ENCODE results near the gene AFP. TPM values are rescaled to one million over a fixed set of nuclear protein-coding genes. Genes with fewer than 3 reads are reported as not detected.

Gene AFP
- polyA plus RNA-seq, 3 donors = not detected

DNA sequence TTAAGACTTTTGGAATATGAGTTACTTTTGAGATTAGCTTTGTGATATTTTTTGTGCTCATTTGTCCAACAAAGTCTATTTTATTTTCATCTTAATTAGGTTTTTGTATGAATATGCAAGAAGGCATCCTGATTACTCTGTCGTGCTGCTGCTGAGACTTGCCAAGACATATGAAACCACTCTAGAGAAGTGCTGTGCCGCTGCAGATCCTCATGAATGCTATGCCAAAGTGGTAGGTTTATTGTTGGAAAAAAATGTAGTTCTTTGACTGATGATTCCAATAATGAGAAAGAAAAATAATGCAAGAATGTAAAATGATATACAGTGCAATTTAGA is 21.1 kb upstream of the AFP start:
- H3K9ac ChIP-seq (ENCODE audit: insufficient read depth, low read length, poor library complexity, severe bottlenecking) = no peak overlapping the region
- Mint-ChIP-seq H3K27ac (no peak overlapping the region), H3K4me3 (no peak overlapping the region), H3K36me3 (no peaks in the 10 kb centered on the region), H3K4me1 (no peaks in the 10 kb centered on the region), H3K9me3 (peaks cover 0 to 3% (median 0%) of the 10 kb centered on the region in 7 donors), H3K27me3 (ENCODE audit: low read depth in 3 of 3) (no peaks in the 10 kb centered on the region)
- intact Hi-C loops (cut with micrococcal nuclease) = no loop called here
- DNase-seq = no peak
- H2AFZ ChIP-seq (ENCODE audit: insufficient read depth, low read depth, low read length, poor library complexity, severe bottlenecking) = no peak overlapping the region
- no CpG with 5 or more reads among the region's 2 CpGs for WGBS (ENCODE audit: insufficient coverage)
- H3K79me2 ChIP-seq (ENCODE audit: insufficient read depth, low read length) = no peaks in the 10 kb centered on the region
- no peaks in the 10 kb centered on the region for H3K27me3 ChIP-seq (ENCODE audit: control insufficient read depth in 2 of 2, insufficient read depth in 2 of 2, low read length in 2 of 2)
- H3K9me3 ChIP-seq (replicated peaks in 1 of 2; ENCODE audit: control insufficient read depth in 1 of 2, insufficient read depth in 1 of 2, low read length in 2 of 2) = no peaks in the 10 kb centered on the region
- no peak overlapping the region for H3K4me2 ChIP-seq (replicated peaks; ENCODE audit: extremely low read depth, low read length, poor library complexity, severe bottlenecking)
- TF ChIP-seq CTCF (IDR thresholded peaks at IDR 0.05) = no peak
- H3K36me3 ChIP-seq (replicated peaks in 1 of 2; ENCODE audit: control insufficient read depth in 1 of 2, insufficient read depth in 2 of 2, low read length in 2 of 2) = no peaks in the 10 kb centered on the region
- no peak overlapping the region for H3K27ac ChIP-seq (ENCODE audit: low read depth in 1 of 2, low read length in 2 of 2)
- no peaks in the 10 kb centered on the region for H4K20me1 ChIP-seq (ENCODE audit: insufficient read depth, low read length)
- H3K4me3 ChIP-seq (replicated peaks in 1 of 3; ENCODE audit: low read depth in 2 of 3, low read length in 3 of 3) = no peak overlapping the region
- H3K4me1 ChIP-seq (ENCODE audit: control insufficient read depth in 1 of 2, insufficient read depth in 2 of 2, low read length in 2 of 2) = no peaks in the 10 kb centered on the region

DNA sequence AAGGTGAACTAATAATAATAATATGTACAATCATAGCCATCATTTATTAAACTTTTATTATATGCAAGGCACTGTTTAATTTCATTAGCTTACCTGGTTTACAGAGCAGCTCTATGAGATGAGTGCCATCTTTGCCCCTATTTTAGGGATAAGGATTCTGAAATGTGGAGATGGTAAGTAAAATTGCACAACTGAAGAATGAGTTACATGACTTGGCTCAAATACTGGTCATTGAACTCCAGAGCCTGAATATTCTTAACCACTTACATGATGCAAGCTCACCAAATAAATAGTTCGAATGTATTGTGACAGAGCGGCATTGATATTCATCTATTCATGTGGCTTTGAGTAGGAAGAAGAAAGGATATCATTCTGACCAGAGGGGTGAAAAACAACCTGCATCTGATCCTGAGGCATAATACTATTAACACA is 20.2 kb upstream of the AFP start:
- intact Hi-C loops (cut with micrococcal nuclease) = no loop called here
- H3K27ac ChIP-seq (ENCODE audit: low read depth in 1 of 2, low read length in 2 of 2) = no peak overlapping the region
- no peak overlapping the region for H3K4me3 ChIP-seq (replicated peaks in 1 of 3; ENCODE audit: low read depth in 2 of 3, low read length in 3 of 3)
- H3K9ac ChIP-seq (ENCODE audit: insufficient read depth, low read length, poor library complexity, severe bottlenecking) = no peak overlapping the region
- no peaks in the 10 kb centered on the region for H3K9me3 ChIP-seq (replicated peaks in 1 of 2; ENCODE audit: control insufficient read depth in 1 of 2, insufficient read depth in 1 of 2, low read length in 2 of 2)
- Mint-ChIP-seq H3K27me3 (ENCODE audit: low read depth in 3 of 3) (no peaks in the 10 kb centered on the region), H3K4me3 (no peak overlapping the region), H3K4me1 (no peaks in the 10 kb centered on the region), H3K36me3 (no peaks in the 10 kb centered on the region), H3K9me3 (peaks cover 0 to 3% (median 0%) of the 10 kb centered on the region in 7 donors), H3K27ac (no peak overlapping the region)
- no peaks in the 10 kb centered on the region for H3K4me1 ChIP-seq (ENCODE audit: control insufficient read depth in 1 of 2, insufficient read depth in 2 of 2, low read length in 2 of 2)
- no peaks in the 10 kb centered on the region for H3K36me3 ChIP-seq (replicated peaks in 1 of 2; ENCODE audit: control insufficient read depth in 1 of 2, insufficient read depth in 2 of 2, low read length in 2 of 2)
- TF ChIP-seq CTCF (IDR thresholded peaks at IDR 0.05) = no peak
- no peaks in the 10 kb centered on the region for H4K20me1 ChIP-seq (ENCODE audit: insufficient read depth, low read length)
- H3K4me2 ChIP-seq (replicated peaks; ENCODE audit: extremely low read depth, low read length, poor library complexity, severe bottlenecking) = no peak overlapping the region
- H2AFZ ChIP-seq (ENCODE audit: insufficient read depth, low read depth, low read length, poor library complexity, severe bottlenecking) = no peak overlapping the region
- WGBS (ENCODE audit: insufficient coverage) = no CpG with 5 or more reads among the region's 2 CpGs
- no peaks in the 10 kb centered on the region for H3K79me2 ChIP-seq (ENCODE audit: insufficient read depth, low read length)
- H3K27me3 ChIP-seq (ENCODE audit: control insufficient read depth in 2 of 2, insufficient read depth in 2 of 2, low read length in 2 of 2) = no peaks in the 10 kb centered on the region
- DNase-seq = no peak

Data from CD14-positive monocyte (primary cell).